HK-2 (cell line): ENCODE results near the gene SPRR4.
"Not testable (repeated sequence)": the region's sequence is repeated elsewhere in the genome, so short reads cannot be mapped to it uniquely, and the experiment has no call there.

Source experiments
- DNase-seq: peaks from one replicate; pipeline ENCODE4 v3.0.0-alpha.2; 2018; ENCODE audit not compliant: unreplicated experiment

Gene SPRR4

DNA sequence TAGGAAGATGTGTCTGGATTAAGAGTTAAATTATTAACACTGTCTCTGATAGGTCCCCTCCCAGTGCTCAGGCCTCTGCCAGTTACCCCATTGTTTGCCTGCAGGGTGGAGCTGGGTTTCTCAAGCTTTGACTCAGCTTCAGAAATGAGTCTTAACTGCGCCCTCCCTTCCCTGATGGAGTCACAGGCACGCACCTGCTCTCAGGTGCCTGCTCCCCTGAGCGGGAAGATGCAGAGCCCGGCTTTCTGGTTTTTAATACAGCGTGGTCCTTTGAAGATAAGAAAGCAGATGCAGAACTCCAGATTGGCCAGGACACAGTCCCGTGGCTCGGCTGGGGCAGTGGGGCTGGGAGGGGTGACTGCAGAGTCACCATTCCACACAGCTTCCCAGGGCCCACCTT, 3.2 kb upstream of the SPRR4 start:
- no peak for DNase-seq

DNA sequence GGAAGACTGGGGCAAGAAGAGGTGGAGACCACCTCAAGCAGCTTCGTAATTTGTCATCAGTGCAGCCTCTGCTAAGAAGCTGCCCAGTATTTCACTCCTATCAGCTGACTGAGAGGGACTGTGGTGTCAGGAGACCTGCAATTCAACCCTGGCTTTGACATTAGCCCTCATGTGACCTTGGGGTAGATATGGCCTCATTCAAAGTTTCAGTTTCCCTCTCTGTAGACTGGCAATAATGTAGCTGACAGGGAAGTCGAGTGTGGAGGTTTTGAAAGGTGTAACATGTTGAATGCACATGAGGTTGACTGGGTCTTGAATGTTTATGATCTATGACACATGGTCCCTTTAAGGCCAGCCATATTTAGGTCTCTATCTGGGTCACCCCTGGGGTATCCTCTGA, 2.2 kb upstream of the SPRR4 start:
- DNase-seq = no peak

DNA sequence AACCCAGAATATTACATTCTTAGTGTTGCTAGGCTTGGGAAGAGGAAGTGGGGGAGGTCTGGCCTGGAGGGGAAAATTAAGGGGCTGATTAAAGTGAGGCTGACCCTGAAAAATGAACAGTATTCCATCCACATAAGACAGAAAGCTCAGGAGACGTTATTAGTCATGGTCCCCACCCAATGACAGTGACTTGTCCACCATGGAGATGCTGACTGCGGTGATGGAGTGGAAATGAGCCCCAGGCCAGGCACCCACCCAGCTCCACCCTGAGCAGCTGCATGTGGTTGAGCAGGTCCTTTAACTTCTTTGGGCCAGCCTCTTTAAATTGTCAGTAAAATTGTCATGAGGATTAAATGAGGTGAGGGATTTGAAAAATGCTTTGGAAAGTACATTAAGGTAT, 1.4 kb upstream of the SPRR4 start:
- no peak for DNase-seq

DNA sequence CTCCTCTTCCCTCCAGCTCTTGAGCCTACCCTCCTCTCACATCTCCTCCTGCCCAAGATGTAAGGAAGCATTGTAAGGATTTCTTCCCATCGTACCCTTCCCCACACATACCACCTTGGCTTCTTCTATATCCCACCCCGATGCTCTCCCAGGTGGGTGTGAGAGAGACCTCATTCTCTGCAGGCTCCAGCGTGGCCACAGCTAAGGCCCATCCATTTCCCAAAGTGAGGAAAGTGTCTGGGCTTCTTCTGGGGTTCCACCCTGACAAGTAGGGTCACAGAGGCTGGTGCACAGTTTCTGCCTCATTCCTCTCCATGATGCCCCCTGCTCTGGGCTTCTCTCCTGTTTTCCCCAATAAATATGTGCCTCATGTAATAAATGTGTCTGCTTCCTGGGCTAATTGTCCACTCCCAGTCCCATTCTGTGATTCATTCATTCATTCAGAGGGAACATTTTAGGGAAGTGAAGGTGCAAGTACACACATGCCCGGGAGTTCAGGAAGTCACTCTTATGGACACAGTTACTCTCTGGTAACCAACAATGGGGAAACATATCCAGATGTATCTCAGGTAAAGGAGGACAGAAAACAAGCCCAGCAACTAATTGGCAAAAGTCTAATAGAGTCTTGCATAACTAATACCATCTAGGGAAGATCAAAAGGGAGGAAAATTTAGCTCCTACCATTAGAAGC, 1.9 kb downstream of the SPRR4 start:
- DNase-seq = no peak

DNA sequence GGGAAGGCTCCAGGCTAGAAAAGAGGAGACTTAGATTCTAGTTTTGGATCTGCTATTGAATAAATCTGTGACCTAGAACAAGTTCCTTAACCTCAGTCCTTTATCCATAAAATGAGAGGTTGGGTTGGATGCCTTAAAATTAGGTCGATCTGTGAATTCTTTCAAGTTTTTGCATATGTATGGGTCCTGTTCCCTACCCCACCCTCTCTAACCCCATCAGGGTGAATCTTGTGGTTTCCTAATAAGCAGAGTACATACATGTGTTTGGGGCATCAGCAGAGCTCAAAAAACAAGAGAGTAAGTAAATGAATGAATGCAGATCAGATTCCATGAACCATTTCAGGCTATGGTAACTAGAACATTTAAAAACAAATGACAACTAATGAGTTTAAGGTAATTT, 6.2 kb downstream of the SPRR4 start:
- no peak for DNase-seq

DNA sequence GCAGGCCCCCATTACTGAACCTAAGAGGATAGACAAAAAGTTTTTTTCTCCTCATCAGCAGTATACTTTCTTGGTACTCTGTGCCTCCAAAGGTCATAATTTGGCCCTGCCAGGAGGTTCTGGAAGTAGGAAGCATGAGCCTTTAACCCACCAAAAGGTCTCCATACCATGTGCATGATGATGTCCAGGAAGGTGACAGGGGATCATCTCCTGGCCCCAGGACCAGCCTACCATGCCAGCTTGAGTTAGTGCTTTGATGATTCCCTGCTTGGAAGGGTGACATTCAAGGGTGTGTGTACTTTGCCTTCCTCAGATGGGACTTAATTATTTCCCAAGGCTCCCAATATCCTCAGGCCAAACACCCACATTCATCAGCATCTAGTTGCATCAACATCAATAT, 7.2 kb downstream of the SPRR4 start:
- DNase-seq = no peak

DNA sequence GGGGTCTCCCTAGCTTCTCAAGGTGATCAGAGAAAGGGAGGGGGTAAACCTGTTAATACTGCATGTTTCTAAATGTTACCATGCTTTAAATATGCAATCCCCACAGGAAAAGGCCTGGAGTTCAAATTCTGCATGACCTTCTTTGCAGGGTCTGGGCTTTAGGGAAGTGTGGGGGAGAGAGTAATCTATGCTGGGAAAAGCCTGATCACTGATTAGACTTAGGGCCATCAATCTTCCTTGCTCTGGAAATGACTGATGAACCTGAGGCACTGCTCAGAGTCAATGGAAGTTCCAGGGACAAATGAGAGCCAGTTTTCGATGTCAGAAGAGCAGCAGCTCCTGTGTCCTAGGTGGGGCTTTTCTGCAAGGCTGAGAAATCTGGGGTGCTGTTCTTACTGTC, 10.2 kb downstream of the SPRR4 start:
- DNase-seq = no peak

DNA sequence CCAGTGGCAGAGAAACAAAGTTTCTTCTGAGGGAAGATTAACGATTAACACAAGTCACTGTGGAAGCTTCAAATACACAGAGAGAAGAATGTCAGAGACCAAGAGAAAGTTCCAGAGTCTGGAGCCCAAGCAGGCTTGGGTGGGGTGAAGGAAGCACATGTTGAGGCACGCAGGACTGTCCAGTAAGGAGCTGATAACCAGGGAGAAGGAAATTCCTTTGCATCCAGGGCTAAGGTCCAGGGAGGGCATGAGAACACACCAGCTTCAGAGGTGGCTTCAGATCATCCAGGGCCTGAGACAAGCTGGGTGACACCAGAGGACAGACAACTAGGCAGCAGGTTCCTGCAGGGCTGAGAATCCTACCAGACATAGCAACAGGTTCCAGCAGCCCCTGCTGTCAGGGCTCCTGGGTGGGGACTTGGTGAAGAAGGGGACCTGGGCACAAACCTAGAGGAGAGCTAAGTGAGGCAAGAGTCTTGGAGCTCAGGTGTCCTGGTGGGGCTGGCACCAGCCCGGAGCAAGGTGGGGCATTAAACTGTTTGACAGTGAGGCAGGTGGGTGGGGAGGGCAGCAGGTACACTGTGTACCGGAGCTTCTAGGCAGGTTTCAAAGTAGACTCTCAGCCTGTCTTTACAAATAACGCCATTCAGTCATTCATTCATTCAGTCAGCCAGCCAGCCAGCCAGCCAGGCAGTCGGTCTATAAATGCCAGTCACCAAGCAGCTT, 10.9 kb downstream of the SPRR4 start:
- no peak for DNase-seq

DNA sequence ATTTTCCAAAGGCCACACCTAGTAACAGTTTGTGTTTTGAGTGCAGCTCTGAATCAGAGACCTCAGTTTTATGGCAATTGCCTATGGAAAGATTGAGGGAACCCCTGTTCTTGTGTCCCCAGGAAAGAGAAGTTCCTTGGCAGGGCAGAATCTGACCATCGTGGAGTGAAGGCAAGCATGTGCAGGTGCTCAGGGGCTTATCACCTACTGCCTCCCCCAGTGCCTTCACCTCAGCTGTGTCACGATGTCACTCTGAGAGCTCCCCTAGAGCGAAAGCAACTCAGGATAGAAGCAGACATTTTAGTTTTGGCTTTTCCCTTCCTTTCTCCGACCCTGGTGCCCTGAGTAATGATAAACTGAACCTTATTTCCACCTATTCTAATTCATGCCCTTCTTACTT, 11.6 kb downstream of the SPRR4 start:
- no peak for DNase-seq

DNA sequence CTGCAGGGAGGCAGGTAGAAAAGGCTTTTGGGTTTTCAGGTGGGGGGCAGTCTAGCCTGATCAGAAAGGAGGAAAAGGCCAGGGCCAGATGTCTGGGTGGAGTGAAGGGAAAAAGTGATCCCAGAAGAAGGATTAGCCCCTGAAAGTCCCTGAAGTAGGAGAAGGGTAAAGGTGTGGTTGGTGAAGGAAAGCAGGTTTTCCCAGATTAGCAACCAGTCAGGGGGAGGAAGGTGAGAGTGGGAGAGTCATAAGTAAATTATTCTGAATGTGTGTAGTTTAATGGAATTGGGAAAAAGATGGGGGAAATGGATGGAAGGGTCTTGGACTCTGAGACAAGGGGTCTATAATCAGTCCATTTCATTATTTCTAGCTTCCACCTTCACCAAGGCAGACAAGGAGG, 12.8 kb downstream of the SPRR4 start:
- DNase-seq = no peak

DNA sequence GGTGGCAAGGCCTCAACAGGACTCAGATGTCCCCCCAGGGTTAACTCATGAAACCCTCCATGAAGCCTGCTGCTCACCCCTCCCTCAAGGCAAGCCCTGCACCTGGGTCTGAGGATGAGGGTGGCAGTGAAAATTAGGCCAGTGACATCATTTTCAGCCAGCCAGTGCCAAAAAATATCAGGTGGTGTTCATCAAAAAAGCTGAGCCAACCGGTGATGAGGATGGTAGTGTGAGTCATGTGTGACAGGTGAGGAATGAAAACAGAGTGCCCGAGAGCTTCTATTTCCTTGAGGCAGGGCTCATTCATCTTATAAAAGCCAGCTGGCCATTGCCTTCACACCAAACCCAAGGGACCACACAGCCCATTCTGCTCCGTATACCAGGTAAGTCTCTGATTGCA, 13.3 kb downstream of the SPRR4 start, which contains the start of gene SPRR1A:
SPRR1A (plus strand) TSS at position 339 of the 400 bp plus-strand sequence. CDS start 1,150 bp downstream, outside the sequence.
- DNase-seq = no peak

DNA sequence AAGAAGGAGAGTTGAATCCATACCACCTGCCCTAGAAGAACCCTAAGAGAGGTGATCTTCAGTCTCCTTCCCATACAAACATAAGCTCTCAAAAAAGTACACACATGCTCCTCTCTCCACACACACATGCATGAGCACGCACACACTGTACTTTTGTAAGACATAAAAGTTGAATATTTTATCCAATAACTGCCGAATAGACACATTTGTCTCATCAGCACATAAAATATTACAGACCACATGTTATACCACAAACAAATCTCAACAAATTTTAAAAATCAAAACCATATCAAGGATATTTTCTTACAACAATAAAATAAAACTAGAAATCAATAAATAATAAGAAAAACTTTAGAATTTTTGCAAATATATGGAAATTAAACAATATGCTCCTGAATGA, 16.1 kb downstream of the SPRR4 start:
- no peak for DNase-seq

DNA sequence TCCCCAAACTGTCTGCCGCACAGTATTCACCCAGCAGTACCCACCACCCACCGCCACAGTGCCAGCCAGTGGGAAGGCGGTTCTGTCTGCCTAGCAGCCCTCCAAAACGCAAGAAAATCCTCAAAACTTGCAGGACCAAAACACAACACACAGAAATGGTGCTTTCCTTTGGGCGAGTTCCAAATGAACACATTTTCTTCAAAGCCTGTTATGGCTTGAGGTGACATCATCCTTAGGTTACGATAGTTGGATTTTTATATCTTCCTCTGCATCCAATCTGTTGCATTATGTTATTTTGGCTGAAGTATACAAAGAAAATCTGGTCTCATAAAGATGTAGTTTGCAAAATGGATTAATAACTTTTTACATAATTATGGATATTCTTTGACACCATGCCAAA, 22.7 kb downstream of the SPRR4 start:
- no peak for DNase-seq

DNA sequence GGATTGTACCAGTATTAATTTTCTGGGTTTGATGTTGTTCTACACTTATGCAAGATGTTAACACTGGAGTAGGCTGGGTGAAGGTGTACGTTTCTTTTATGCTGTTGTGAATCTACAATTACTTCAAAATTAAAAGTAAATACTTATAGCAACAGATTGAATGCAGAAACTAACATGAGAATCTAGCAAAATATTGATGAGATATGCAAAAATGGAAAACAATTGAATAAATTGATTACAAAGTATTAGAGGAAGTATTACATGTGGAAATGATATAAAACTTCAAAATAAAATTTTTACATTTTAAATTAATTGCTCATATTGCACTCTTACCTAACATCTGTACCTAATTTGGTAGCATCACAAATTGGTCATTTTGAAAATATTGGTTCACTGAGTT, 25.4 kb downstream of the SPRR4 start:
- no peak for DNase-seq

DNA sequence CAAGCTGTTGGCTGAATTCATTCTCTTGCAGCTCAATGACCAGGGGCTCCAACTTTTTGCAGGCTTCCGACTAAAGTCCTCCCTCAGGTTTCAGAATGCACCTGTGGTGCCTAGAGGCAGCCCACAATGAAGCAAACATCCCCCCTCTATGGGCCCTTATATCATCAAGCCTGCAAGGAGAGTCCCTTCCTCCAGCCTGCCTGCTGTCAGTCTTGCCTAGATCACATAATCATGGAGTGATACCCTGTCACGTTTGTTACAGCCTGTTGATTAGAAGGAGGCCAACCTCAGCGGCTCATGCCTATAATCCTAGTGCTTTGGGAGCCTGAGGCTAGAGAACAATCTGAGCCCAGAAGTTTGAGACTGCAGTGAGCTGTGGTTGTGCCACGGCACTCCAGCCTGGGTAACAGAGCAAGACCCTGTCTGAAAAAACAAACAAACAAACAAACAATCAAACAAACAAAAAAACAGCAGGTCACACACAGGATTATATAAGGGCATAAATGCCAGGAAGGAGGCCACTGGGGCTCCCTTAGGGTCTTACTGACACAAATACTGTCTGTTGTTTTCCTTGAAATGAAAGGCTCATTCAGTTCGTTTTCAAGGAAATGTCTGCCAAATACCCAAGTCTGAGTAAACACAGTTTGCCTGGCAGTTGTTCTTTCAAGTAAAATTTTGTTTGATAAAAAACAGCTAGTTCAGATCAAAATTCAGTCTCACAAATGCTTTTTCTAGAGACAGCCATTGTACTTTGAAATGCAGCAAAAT, 26.4 kb downstream of the SPRR4 start:
- no peak for DNase-seq

DNA sequence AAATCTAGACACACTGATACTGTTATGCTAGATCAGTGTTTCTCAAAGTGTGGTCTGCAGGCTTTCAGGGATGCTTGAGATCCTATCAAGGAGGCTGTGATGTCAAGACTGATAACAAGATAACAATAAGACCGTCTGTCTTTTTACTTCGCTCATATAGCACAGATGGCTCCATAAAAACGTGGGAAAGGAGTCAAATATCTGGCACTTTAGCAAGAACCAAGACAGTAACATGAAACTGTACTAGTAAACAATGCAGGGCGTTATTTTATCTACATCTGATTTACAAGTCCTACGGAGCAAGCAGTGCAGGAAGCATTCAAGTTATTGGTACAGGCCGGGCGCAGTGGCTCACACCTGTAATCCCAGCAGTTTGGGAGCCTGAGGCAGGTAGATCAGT, 27.5 kb downstream of the SPRR4 start:
- DNase-seq = no peak

DNA sequence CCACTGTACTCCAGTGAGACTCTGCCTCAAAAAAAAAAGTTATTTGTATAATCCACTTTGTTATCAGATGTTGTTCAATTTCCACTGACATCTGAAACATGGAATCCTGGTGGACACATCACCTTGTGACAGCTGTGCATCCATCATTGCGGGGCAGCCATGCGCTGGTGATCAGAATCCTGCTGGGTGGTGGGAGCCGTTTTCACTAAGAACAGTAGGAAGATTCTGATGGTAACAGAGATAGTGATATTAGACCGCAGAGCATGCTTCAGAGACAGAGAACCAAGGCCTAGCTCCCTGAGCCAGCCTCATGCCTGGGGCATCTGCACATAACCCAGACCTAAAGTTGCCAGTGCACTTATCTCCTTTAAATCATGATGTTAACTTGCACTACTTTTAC, 28.0 kb downstream of the SPRR4 start:
- no peak for DNase-seq

DNA sequence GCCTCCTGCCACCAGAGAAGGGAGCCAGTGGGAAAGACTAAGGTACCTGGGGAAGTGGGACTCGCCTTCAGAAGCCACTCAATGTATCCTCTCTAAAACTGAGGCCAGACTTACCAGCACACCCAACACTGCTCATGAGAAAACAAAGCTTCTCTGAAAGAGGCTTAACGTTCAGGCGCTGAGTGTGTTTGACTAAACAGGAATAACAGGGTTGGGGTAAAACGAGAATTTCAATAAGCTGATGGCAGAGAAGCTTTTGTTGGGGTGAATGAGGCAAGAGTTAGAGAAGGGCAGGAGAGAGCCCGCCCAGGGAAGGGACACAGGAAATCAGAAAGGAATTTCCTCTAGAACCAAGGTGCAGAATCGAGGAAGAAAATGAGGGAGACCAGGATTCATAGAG, 29.4 kb downstream of the SPRR4 start:
- DNase-seq = no peak

DNA sequence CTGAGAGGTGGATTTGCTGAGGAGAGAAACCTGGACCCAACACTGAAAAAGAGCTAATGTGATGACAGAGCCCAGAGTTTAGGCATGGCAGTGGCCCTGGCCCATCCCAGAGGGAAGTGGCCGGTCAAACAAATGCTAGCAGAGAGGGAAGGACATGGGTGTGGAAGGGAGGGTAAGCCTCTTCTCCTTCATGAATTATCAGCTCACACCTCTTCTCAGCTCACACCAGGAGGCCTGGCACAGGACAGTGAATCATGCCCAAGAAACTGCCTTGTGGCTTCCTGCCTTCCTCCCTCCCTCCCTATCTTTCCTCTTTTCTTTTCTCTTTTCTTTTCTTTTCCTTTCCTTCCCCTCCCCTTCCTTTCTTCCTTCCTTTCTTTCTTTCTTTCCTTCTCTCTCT, 29.8 kb downstream of the SPRR4 start:
- no peak for DNase-seq

DNA sequence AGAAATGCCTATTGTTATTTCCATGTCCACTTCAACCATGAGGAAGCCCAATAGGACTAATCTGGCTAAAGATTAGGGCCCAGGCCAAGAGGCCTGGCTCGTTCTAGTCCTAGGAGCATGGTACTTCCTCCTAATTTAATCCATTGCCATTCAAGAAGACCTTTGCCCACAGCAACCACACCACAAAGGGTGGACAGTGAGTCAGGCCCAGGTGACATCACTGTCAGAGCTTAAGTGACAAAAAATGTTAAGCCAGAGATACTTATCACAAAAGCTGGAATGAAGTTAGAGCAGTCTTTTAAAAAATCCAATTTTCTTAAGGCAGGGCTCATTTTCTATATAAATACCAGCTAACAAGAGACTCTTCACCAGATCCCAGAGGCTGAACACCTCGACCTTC, 30.9 kb downstream of the SPRR4 start, which contains the start of gene SPRR3:
SPRR3 (plus strand) TSS at position 368 of the 400 bp plus-strand sequence. CDS start 1,272 bp downstream, outside the sequence.
- DNase-seq = no peak

DNA sequence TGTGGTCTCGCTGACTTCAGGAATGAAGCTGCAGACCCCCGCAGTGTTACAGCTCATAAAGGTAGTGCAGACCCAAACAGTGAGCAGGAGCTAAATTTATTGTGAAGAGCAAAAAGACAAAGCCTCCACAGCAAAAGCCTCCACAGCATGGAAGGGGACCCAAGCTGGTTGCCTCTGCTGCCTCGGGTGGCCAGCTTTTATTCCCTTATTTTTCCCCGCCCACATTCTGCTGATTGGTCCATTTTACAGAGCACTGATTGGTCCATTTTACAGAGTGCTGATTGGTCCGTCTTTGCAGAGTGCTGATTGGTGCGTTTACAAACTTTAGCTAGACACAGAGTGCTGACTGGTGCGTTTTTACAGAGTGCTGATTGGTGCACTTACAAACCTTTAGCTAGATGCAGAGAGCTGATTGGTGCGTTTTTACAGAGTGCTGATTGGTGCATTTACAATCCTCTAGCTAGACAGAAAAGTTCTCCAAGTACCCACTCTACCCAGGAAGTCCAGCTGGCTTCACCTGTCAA, 40.8 kb downstream of the SPRR4 start:
- not testable (repeated sequence) for DNase-seq

DNA sequence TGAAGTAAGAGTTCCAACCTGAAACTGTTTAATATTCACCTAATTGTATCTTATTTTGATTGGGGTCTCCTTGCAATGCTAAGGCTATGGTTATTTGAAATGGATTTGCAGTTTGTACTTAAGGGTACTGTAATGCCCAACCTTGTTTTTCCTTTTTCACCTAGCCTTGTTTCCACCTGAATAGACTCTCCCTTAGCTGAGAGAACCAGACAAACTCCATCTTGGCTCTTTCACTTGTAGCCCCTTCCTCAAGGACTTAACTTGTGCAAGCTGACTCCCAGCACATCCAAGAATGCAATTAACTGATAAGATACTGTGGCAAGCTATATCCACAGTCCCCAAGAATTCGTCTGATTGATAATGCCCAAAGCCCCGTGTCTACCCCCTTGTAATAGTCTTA, 51.4 kb downstream of the SPRR4 start:
- DNase-seq = not testable (repeated sequence)
